Osteoblast (primary cell): Measurements from ENCODE around the gene GABRB3. TPM values are rescaled to one million over a fixed set of nuclear protein-coding genes. Genes with fewer than 3 reads are reported as not detected.

Source experiments
- DNase-seq: peaks from one replicate; pipeline ENCODE4 v3.0.0; 2011; ENCODE audit warnings: low spot score, mixed read lengths; ENCODE audit not compliant: insufficient read length; ENCODE audit errors: missing footprints
- H2AFZ ChIP-seq: 2 replicates; pipeline ENCODE4 v1.6.0; 2011; ENCODE audit warnings: mild to moderate bottlenecking, low read length
- H3K27ac ChIP-seq: 2 replicates; pipeline ENCODE4 v1.5.1; 2011; ENCODE audit warnings: mild to moderate bottlenecking, low read depth, low read length, moderate library complexity
- H3K27me3 ChIP-seq: 2 replicates; pipeline ENCODE4 v1.6.0; 2012; ENCODE audit warnings: mild to moderate bottlenecking, control low read depth, inconsistent platforms, low read length, moderate library complexity; ENCODE audit not compliant: insufficient read depth
- H3K36me3 ChIP-seq: 2 replicates; pipeline ENCODE4 v1.5.1; 2011; ENCODE audit warnings: mild to moderate bottlenecking, low read length, control low read depth, moderate library complexity; ENCODE audit not compliant: insufficient read depth
- H3K4me1 ChIP-seq: 2 replicates; pipeline ENCODE4 v1.5.1; 2011; ENCODE audit warnings: mild to moderate bottlenecking, low read length, control low read depth, moderate library complexity; ENCODE audit not compliant: insufficient read depth
- H3K4me2 ChIP-seq: 2 replicates; pipeline ENCODE4 v1.6.0; 2011; ENCODE audit warnings: mild to moderate bottlenecking, low read length; ENCODE audit not compliant: insufficient read depth
- H3K4me3 ChIP-seq: fragments of 200-600 bp; sonication (generic); 3 replicates; pipeline ENCODE4 v1.5.1; 2012; ENCODE audit warnings: mild to moderate bottlenecking, low read length, inconsistent platforms; ENCODE audit not compliant: insufficient read depth
- H3K79me2 ChIP-seq: 2 replicates; pipeline ENCODE4 v1.6.0; 2012; ENCODE audit warnings: mild to moderate bottlenecking, low read length, control low read depth, inconsistent platforms; ENCODE audit not compliant: insufficient read depth
- H3K9me3 ChIP-seq: 2 replicates; pipeline ENCODE4 v1.5.1; 2011; ENCODE audit warnings: low read depth, low read length, control low read depth
- H4K20me1 ChIP-seq: 2 replicates; pipeline ENCODE4 v1.6.0; 2012; ENCODE audit warnings: mild to moderate bottlenecking, low read length, control low read depth; ENCODE audit not compliant: insufficient read depth
- CTCF ChIP-seq: IDR thresholded peaks from 2 replicates; pipeline ENCODE4 v1.5.1; 2011; ENCODE audit warnings: mild to moderate bottlenecking, low read depth, low read length, moderate library complexity; ENCODE audit errors: extremely low read depth
- total RNA-seq: library from RNA; depleted of rRNA; stranded (reverse); fragments of >200 nt; gene quantifications from 2 replicates; pipeline ENCODE4 v1.2.3, GENCODE V29; 2012

Gene GABRB3
- total RNA-seq, 1 donor: under 0.01 TPM

DNA sequence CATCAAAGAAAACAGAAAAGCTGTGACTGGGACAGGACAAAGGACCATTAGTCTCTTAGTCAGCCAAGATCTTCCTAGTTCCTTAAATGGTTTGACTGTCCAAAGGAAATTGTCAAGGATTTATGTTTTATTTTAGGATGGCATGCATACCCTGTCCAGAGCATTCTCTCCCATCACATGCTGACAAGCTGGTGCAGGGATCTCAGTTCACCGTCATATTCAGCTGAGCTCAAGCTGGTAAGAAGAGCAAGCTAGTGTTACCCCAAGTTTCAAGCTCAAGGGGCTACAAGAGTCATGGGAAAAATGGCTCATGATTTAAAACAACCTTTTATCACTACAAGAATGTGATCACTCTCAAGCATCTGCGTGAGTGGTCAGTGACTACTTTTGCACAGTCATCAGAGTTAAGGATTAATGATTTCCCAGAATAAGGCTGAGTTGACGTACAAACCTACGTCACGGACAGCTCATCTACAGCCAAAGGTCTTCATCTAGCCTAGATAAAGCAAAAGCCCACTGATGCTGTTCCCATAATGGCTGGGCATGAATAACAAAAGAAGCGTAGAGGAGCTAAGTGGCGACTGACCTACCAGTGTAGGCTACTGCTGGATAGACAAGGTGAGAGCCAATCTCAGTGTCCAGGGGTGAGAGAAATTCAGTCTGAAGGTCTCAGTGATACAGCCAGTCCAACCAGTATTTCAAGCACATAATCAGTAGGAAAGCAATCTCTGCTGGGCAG is 157.5 kb downstream of the GABRB3 start:
- Histone ChIP-seq H3K27ac (no peak overlapping the region), H3K4me1 (no peaks in the 10 kb centered on the region), H2AFZ (no peak overlapping the region), H3K36me3 (no peaks in the 10 kb centered on the region), H3K9me3 (no peaks in the 10 kb centered on the region), H4K20me1 (no peaks in the 10 kb centered on the region), H3K79me2 (no peaks in the 10 kb centered on the region), H3K4me3 (no peak overlapping the region), H3K4me2 (no peak overlapping the region), H3K27me3 (no peaks in the 10 kb centered on the region)
- TF ChIP-seq CTCF: no peak
- no peak for DNase-seq

DNA sequence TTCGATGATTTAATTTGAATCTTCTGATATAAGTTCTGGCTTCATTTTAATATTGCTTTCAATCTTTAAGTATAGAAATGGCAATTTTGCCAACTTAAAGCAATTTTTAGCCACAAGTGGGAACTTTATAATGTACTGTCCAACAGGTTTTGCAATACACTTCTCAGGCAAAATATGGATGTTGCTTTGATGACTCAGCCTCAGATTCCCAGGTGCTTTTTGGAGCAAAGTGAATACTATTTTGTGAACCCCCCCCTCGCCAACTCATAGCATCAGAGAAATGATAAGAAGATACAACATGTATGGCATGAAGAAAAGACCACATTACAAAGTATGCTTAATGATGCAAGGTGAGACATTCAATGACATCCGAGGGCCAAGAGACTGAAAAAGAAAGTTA is 158.1 kb downstream of the GABRB3 start:
- no peak overlapping the region for H3K27ac ChIP-seq
- no peaks in the 10 kb centered on the region for H3K36me3 ChIP-seq
- no peak overlapping the region for H3K4me3 ChIP-seq
- DNase-seq: no peak
- H3K4me2 ChIP-seq: no peak overlapping the region
- H2AFZ ChIP-seq: no peak overlapping the region
- no peaks in the 10 kb centered on the region for H3K27me3 ChIP-seq
- no peaks in the 10 kb centered on the region for H3K79me2 ChIP-seq
- no peaks in the 10 kb centered on the region for H3K4me1 ChIP-seq
- no peak for TF ChIP-seq CTCF
- H3K9me3 ChIP-seq: no peaks in the 10 kb centered on the region
- H4K20me1 ChIP-seq: no peaks in the 10 kb centered on the region

DNA sequence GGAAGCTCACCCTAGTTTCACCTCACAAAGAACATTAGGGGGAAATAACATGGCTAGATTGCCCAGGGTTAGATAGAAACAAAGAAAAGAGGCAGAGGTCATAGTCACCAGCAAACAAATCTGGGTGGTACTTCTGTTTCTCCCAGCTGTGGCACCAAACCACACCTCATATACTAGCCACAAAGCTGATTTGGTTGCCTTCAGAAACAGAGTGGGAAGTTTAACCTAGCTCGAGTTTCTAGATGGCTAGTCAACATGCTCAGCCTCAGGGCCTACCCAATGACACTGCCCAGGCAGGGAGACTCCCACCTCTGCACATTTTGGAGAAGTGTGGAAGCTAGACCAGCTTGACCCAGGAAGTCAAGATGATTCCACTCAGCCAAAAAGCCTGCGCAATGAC is 174.2 kb downstream of the GABRB3 start:
- no peak for TF ChIP-seq CTCF

GRCh38 chr15:26595611-26596010 is 177.3 kb downstream of the GABRB3 start:
- Histone ChIP-seq H4K20me1 (no peaks in the 10 kb centered on the region), H3K4me1 (no peaks in the 10 kb centered on the region), H3K9me3 (peaks cover 5% of the 10 kb centered on the region), H3K79me2 (no peaks in the 10 kb centered on the region), H3K4me2 (no peak overlapping the region), H3K27me3 (no peaks in the 10 kb centered on the region), H2AFZ (no peak overlapping the region), H3K27ac (no peak overlapping the region), H3K36me3 (no peaks in the 10 kb centered on the region), H3K4me3 (no peak overlapping the region)
- DNase-seq: no peak
- TF ChIP-seq CTCF: no peak

More for the DNA sequence above, 174.2 kb downstream of the GABRB3 start:
- Histone ChIP-seq H3K4me1 (no peaks in the 10 kb centered on the region), H3K4me2 (no peak overlapping the region), H4K20me1 (no peaks in the 10 kb centered on the region), H3K79me2 (no peaks in the 10 kb centered on the region), H3K4me3 (no peak overlapping the region), H3K9me3 (peaks cover 2% of the 10 kb centered on the region), H2AFZ (no peak overlapping the region), H3K27ac (no peak overlapping the region), H3K36me3 (no peaks in the 10 kb centered on the region), H3K27me3 (no peaks in the 10 kb centered on the region)
- no peak for DNase-seq
